DOHH2 (cell line): ENCODE data around the gene HMCN2.

Experiments
- CTCF ChIP-seq: fragments of 200-600 bp; sonication (generic); IDR thresholded peaks from one replicate; pipeline ENCODE4 v1.5.1; 2014; ENCODE audit warnings: antibody characterized with exemption, mild to moderate bottlenecking, low read depth, low read length; ENCODE audit not compliant: poor library complexity, severe bottlenecking
- EZH2phosphoT487 ChIP-seq: fragments of 200-600 bp; sonication (generic); IDR thresholded peaks from 2 replicates; pipeline ENCODE4 v1.6.1; 2017; ENCODE audit warnings: borderline replicate concordance, mild to moderate bottlenecking, antibody characterized with exemption, low read length, moderate library complexity, mixed read lengths

- TF ChIP-seq CTCF, result no peak
- TF ChIP-seq EZH2phosphoT487, result no peak
These were observed 214.0 kb downstream of the HMCN2 start for GRCh38 chr9:130479587-130479986.
